Left hindlimb (tissue), 1 donor: ENCODE data around the gene SERPINH1.

Source experiments
- DNase-seq: peaks from one replicate; pipeline ENCODE4 v3.0.0-alpha.2; 2018

Gene SERPINH1

GRCh38 chr11:75602951-75603350 lies 40.9 kb downstream of the SERPINH1 start:
- no peak for DNase-seq

- DNase-seq, result no peak
These were observed 42.0 kb downstream of the SERPINH1 start for GRCh38 chr11:75603791-75604736.

GRCh38 chr11:75606099-75606498 lies 44.0 kb downstream of the SERPINH1 start:
- DNase-seq, result no peak

- no peak for DNase-seq
These were observed 49.8 kb downstream of the SERPINH1 start for GRCh38 chr11:75611823-75612222.

GRCh38 chr11:75615751-75616150 lies 53.7 kb downstream of the SERPINH1 start:
- peak; percentile 43 for DNase-seq

GRCh38 chr11:75616281-75616680 lies 54.2 kb downstream of the SERPINH1 start:
- no peak for DNase-seq
